ENCODE data around the gene ROR1. TPM values are rescaled to one million over a fixed set of nuclear protein-coding genes. Genes with fewer than 3 reads are reported as not detected.

ROR1 gene
- total RNA-seq, 1 donor from 2014 or later = 2.5 TPM

DNA sequence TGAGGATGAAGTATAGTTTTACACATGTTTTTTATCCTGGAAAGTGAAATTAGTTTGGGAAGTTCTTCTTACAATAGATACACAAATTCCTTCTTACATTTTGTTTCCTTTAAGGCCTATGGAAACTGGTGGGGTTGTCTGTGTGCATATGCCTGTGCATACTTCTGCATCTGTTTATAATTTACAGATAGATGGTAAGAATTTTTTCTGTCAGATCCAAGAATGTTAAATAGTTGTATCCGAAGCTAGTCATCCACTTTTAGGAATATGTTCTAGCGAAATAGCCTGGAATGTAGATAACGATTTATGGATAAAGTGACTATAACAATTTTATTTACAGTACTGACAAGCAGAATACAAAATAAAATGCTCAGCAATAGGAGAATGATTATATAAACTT, 194.1 kb downstream of the ROR1 start:
- DNase-seq (ENCODE audit: low read depth, low spot score) = no peak

GRCh38 chr1:63968663-63969440, 195.0 kb downstream of the ROR1 start:
- DNase-seq (ENCODE audit: low read depth, low spot score) = no peak

- DNase-seq (ENCODE audit: low read depth, low spot score) = no peak
Measured at GRCh38 chr1:63969441-63969901, 195.7 kb downstream of the ROR1 start.

- DNase-seq (ENCODE audit: low read depth, low spot score) = no peak
Measured at GRCh38 chr1:63971557-63971956, 197.7 kb downstream of the ROR1 start.

DNA sequence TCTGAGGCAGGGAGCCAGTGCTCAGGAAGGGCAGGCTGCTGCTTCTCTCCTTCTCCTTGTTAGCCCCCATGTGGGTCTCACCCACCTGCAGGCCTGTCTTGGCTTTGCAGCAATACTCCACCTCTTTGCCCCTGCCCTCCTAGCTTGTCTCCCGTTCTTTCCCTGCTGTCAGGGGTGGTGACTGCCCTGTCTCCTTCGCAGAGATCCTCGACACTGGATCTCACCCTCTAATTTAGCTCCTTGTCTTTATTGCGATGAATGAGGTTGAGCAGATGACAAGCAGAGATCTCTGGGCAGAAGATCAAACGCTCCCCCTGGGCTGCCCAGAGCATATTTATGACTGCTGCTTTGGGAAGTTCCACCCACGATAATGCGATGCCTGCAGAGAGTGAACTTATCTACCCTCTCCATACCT, 199.2 kb downstream of the ROR1 start:
- no peak for DNase-seq (ENCODE audit: low read depth, low spot score)

DNA sequence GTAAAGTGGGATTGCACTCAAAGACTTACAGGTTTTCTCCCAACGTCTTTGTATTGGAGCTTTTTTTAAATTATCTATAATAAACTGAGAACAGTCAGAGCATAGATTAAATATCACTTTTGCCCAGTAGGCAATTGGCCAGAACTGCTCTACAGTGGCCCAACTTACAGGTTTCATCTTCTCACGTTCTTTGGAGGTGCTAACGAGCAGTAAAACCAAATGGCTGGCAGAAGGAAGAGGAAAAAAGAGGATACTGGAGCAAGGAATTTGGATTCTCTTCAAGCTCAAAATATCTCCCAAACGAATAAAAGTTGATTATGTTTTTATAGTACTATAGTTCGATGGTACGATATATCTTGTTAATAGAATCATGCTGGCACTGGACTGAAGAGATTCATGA, 201.1 kb downstream of the ROR1 start:
- DNase-seq (ENCODE audit: low read depth, low spot score) = no peak

DNA sequence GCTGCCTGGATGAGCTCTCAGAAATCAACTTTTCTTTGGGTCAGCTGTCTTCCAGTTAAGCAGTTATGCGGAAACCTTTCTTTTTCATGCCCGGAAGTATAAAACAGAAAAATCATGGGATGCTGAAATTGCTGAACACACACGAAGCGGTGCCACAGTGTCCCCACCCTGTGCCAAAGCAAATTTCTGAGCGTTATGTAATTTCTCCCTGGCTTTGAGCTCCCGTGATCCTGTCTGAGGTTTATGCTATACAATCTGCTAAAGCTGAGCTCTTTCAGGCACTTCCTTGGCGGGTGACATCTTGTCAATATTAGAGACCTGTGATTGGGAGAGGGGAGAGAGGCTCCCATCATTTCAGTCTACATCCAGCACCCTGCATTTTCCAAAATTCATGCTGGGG, 201.7 kb downstream of the ROR1 start:
- DNase-seq (ENCODE audit: low read depth, low spot score) = no peak

DNA sequence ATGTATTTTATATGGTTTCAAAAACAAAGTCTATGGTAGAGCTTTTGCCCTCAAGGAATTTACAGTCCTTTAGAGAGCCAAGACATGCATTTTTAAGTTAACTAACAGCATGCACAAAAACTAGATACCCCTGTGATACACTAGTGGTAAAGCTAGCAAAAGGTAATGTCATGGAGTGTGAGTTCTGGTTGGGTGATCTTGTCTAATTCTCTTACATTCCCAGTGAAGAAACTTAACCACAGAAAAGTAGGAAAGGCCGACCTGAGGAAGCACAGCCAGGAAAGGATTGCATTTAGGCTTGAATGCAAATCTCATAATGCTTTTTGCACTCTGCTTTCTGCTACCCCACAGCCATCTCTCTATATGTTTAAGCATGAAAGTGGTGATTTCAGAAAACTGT, 202.2 kb downstream of the ROR1 start:
- DNase-seq (ENCODE audit: low read depth, low spot score) = no peak

GRCh38 chr1:63977466-63977865, 203.6 kb downstream of the ROR1 start:
- no peak for DNase-seq (ENCODE audit: low read depth, low spot score)

- DNase-seq (ENCODE audit: low read depth, low spot score) = no peak
Measured at GRCh38 chr1:63980740-63981407, 207.1 kb downstream of the ROR1 start.

- DNase-seq (ENCODE audit: low read depth, low spot score) = no peak
Measured at GRCh38 chr1:63981408-63981773, 207.6 kb downstream of the ROR1 start.

- DNase-seq (ENCODE audit: low read depth, low spot score) = no peak
Measured at GRCh38 chr1:63982201-63982600, 208.4 kb downstream of the ROR1 start.

DNA sequence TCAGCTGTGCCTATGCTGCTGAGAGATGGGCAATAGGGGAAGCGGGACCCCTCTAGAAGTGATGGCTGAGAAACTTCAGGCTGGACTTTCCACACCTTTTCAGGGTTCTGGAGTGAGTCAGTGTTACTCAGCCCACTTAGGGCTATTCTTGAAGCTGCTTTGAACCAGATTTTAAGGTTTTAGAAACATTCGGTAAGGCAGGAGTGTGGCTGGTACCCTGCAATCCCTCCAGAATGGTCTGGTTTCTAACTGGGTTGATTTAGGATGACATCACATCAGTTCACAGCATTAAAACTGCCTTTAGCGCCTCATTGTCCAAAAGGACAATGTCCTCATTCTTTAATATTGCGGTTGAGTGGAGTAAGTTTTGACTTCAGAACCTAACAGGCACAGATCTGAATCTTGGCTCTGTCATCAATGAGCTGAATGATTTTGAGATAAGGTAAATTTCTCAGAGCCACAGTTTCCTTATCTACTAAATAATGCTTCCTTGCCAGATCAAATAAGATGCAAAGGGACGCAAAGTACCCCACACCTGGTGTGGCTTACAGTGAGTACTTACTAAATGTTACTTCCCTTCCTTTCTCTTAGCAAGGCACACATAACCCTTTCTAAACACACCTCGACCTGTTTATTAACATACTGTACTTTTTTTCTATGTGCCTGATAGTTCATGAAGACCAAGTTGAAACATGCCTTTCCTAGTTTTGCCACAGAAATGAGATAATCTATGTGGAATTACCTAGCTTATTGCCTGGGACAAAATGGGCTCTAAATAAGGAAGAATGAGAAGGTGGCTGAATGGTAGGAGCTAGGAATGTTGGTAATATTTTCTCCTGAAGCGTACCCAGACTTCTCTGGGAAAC, 209.8 kb downstream of the ROR1 start:
- DNase-seq (ENCODE audit: low read depth, low spot score) = no peak

DNA sequence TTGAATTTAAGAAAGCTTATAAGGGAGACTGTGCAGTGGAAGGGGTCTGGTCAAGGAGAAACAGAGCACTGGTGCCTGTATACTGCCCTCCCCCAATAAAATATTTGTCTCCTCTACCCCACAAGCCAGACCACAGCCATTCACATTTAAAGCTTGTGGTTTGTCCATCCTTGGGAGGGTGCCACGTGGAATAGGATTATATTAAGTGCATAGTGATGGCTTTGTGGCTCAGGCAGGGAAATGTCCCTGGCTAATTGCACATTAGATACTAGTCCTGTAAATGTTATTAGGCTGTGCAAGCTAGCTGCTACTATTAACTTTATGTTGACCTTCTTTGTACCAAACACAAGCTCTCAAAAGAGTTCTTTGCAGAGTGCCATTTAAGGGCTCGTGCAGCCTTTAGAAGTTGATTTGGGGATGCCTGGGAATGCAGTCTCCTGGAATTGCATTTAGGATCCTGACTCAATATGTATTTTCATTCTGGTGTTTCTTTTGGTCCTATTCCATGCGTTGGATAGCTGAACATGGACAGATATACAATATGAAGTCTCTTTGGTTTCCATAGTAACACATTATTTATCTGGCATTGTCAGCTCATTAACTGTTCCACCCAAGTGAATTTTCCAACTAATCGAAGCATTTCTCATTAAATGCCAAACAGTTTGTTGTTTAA, 210.6 kb downstream of the ROR1 start:
- DNase-seq (ENCODE audit: low read depth, low spot score) = no peak

GRCh38 chr1:63984930-63985290, 211.1 kb downstream of the ROR1 start:
- DNase-seq (ENCODE audit: low read depth, low spot score) = no peak

GRCh38 chr1:63987014-63987627, 213.3 kb downstream of the ROR1 start:
- DNase-seq (ENCODE audit: low read depth, low spot score) = no peak

DNA sequence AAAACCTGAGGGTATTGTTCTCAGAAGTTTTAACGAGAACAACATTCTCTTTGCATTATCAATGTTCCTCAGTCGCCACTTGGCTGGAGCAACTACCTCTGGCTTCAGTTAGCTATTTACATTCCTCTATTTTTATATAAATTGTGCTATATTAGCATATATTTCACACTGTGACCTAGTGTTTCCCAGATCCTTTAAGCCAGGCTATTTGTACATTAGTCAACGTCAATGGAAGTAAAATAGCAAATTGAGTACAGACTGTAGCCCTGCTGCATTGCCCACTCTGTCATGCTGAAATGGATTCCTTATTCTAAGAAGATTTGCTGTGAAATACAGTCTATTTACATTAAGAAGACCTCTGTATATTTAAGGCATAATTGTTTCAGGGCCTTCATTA, 213.8 kb downstream of the ROR1 start:
- no peak for DNase-seq (ENCODE audit: low read depth, low spot score)

GRCh38 chr1:63988941-63989340, 215.1 kb downstream of the ROR1 start:
- no peak for DNase-seq (ENCODE audit: low read depth, low spot score)

DNA sequence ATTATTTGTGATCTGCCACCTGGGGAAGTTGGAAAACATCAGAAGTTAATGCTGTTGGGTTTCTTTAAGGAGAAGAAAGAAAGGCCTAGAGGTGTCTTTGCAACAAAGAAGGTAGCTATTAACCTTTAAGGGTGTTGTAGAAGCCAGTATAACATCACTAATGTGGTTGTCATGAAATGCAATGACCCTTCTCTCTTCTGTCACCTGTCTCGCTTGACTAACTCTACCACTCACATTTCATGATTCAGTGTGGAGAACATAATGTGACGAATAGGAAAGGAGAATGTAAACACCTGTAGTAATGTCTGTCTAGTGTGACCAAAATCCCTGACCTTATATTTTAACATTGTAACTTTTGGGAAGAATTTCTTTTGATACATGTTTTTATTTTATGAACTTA, 217.9 kb downstream of the ROR1 start:
- DNase-seq (ENCODE audit: low read depth, low spot score) = no peak

DNA sequence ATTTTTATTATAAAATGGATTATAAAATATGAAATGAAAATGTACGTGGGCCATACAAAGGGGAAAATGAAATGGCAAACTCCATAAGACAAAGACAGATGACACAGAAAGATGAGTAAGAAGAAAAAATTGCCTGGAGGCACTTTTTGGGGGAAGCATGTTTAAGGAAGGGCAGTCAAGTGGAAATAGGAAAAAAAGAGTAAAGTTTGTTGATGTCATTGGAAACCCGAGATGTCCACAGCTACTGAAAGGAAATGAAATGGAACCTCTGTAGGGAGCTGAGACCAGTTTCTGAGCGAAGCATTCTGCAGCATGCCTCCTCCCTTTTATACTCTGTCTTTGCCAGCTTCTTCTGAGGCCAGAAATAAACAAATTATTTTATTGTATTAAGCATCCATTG, 226.2 kb downstream of the ROR1 start:
- DNase-seq (ENCODE audit: low read depth, low spot score) = no peak

DNA sequence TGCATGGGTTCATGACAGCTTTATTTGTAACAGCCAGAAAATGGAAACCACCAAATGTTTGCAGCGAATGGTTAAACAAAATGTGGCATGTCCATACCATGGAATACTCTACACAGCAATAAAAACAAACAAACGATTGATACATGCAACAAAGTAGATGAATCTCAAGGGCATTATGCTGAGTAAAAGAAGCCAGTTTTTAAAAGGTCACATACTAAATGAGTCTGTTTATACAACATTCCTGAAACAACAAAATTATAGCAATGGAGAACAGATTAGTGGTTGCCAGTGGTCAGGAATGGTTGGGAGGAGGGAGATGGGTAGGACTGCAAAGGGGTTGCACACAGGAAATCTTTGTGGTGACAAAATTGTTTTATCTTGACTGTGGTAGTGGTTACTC, 227.2 kb downstream of the ROR1 start:
- no peak for DNase-seq (ENCODE audit: low read depth, low spot score)
